Fibroblast of lung (primary cell): ENCODE results near the gene CLIP2.

Experiments
- EZH2 ChIP-seq: IDR thresholded peaks from 2 replicates; pipeline ENCODE4 v1.5.1; 2012; ENCODE audit warnings: low read length, control low read depth, mild to moderate bottlenecking; ENCODE audit errors: missing control alignments
- TF ChIP-seq, protein P1 (sequence below), 2 donors: IDR thresholded peaks in 1 of 2; conservative IDR thresholded peaks in 1 of 2; 1 replicate in 1 of 2; 2 replicates in 1 of 2; pipeline ENCODE4 v1.5.1; 2011 to 2012; ENCODE audit warnings: low read length in 2 of 2, control low read depth in 1 of 2, inconsistent platforms in 1 of 2, low read depth in 1 of 2, mild to moderate bottlenecking in 1 of 2

GRCh38 chr7:74334030-74334429 is 44.8 kb downstream of the CLIP2 start:
- TF ChIP-seq, protein P1, sequence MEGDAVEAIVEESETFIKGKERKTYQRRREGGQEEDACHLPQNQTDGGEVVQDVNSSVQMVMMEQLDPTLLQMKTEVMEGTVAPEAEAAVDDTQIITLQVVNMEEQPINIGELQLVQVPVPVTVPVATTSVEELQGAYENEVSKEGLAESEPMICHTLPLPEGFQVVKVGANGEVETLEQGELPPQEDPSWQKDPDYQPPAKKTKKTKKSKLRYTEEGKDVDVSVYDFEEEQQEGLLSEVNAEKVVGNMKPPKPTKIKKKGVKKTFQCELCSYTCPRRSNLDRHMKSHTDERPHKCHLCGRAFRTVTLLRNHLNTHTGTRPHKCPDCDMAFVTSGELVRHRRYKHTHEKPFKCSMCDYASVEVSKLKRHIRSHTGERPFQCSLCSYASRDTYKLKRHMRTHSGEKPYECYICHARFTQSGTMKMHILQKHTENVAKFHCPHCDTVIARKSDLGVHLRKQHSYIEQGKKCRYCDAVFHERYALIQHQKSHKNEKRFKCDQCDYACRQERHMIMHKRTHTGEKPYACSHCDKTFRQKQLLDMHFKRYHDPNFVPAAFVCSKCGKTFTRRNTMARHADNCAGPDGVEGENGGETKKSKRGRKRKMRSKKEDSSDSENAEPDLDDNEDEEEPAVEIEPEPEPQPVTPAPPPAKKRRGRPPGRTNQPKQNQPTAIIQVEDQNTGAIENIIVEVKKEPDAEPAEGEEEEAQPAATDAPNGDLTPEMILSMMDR (conservative IDR thresholded peaks at IDR 0.05 in 1 of 2, IDR thresholded peaks at IDR 0.05 in 1 of 2; ENCODE audit: low read depth in 1 of 2, low read length in 2 of 2): no peak
- no peak for TF ChIP-seq EZH2
